Fibroblast of villous mesenchyme (primary cell): ENCODE measurements around the gene CFAP45. TPM values are rescaled to one million over a fixed set of nuclear protein-coding genes. Genes with fewer than 3 reads are reported as not detected.

Experiments used
- DNase-seq: peaks from one replicate; pipeline ENCODE4 v3.0.0-alpha.2; 2010; ENCODE audit warnings: low read depth
- H3K4me3 ChIP-seq: 2 replicates; pipeline ENCODE4 v1.5.1; 2011; ENCODE audit warnings: low read depth, mild to moderate bottlenecking, low read length
- CTCF ChIP-seq: IDR thresholded peaks from 2 replicates; pipeline ENCODE4 v1.5.1; 2012; ENCODE audit warnings: low read depth, mild to moderate bottlenecking, low read length; ENCODE audit not compliant: insufficient read depth
- total RNA-seq: library from RNA; depleted of rRNA; stranded (reverse); fragments of >200 nt; gene quantifications from 2 replicates; pipeline ENCODE4 v1.2.3, GENCODE V29; 2012

CFAP45 gene
- total RNA-seq, 1 donor, result 0.43 TPM

GRCh38 chr1:159917533-159918351 is 17.8 kb upstream of the CFAP45 start:
- no peak overlapping the region for H3K4me3 ChIP-seq
- TF ChIP-seq CTCF, result no peak
- peak; percentile 34 for DNase-seq

GRCh38 chr1:159916242-159917051 is 16.5 kb upstream of the CFAP45 start:
- H3K4me3 ChIP-seq, result no peak overlapping the region
- peak; percentile 95 for DNase-seq
- no peak for TF ChIP-seq CTCF

- TF ChIP-seq CTCF, result no peak
- DNase-seq, result no peak
- H3K4me3 ChIP-seq, result no peak overlapping the region
Measured at GRCh38 chr1:159915571-159916241, 15.7 kb upstream of the CFAP45 start.

DNA sequence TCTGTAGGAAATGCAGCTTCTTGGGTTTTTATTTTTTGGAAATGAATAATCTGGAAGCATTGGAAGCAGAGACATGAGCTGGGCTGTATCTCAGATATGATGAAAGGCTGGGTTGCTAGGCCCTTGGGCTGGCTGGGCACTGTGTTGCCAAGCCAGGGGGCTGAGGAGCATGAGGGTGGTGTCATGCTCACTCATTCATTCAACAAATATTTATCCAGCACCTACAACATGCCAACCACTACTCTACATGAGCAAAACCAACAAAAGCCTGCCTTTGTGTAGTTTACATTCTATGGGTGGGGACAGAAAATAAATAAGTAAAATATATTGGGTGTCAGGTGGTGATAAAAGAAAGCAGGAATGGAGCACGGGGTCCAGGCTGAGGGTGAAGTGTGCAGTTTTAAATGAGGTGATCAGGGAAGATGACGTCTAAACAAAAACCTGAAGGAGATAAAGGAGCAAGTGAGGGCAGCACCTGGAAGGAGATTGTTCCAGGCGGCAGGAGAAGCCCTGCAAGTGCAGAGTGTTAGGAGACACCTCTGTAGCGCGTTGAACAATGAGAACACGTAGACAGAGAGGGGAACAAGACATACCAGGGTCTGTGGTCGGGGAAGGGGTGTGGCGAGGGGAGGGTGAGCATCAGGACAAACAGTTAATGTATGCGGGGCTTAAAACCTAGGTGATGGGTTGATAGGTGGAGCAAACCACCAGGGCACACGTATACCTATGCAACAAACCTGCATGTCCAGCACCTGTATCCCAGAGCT is 14.5 kb upstream of the CFAP45 start:
- DNase-seq, result no peak

GRCh38 chr1:159913451-159914192 is 13.7 kb upstream of the CFAP45 start:
- H3K4me3 ChIP-seq, result no peak overlapping the region
- DNase-seq, result no peak
- TF ChIP-seq CTCF, result no peak

More for the DNA sequence above, 14.5 kb upstream of the CFAP45 start:
- no peak overlapping the region for H3K4me3 ChIP-seq
- no peak for TF ChIP-seq CTCF
